HEK293 (cell line): ENCODE measurements around the gene RHOF.

ENCODE experiments used
- GLI4 ChIP-seq: fragments of 450-650 bp; formaldehyde crosslinking; IDR thresholded peaks from 2 replicates; pipeline ENCODE4 v1.5.1; 2016; ENCODE audit warnings: missing biosample characterization, missing genetic modification characterization
- OSR2 ChIP-seq: fragments of 450-650 bp; formaldehyde crosslinking; IDR thresholded peaks from 2 replicates; pipeline ENCODE4 v1.5.1; 2016; ENCODE audit warnings: missing biosample characterization, missing genetic modification characterization
- PRDM10 ChIP-seq: fragments of 450-650 bp; formaldehyde crosslinking; IDR thresholded peaks from 2 replicates; pipeline ENCODE4 v1.5.1; 2016; ENCODE audit warnings: missing biosample characterization, missing genetic modification characterization
- WT1 ChIP-seq: fragments of 450-650 bp; formaldehyde crosslinking; IDR thresholded peaks from 2 replicates; pipeline ENCODE4 v1.5.1; 2016; ENCODE audit warnings: missing biosample characterization, missing genetic modification characterization
- ZFP69B ChIP-seq: fragments of 450-650 bp; formaldehyde crosslinking; IDR thresholded peaks from 2 replicates; pipeline ENCODE4 v1.5.1; 2016; ENCODE audit warnings: missing biosample characterization, missing genetic modification characterization
- ZNF701 ChIP-seq: fragments of 450-650 bp; formaldehyde crosslinking; IDR thresholded peaks from 2 replicates; pipeline ENCODE4 v1.5.1; 2016; ENCODE audit warnings: missing biosample characterization, missing genetic modification characterization
- TF ChIP-seq, protein P1 (sequence below): fragments of 450-650 bp; formaldehyde crosslinking; IDR thresholded peaks from 2 replicates; pipeline ENCODE4 v1.5.1; 2017; ENCODE audit warnings: missing biosample characterization, missing genetic modification characterization

RHOF gene

GRCh38 chr12:121729021-121729420 lies 64.5 kb downstream of the RHOF start (continued):
- TF ChIP-seq PRDM10 (tag by site-specific recombination): no peak
- no peak for TF ChIP-seq OSR2 (tag by site-specific recombination)
- no peak for TF ChIP-seq WT1 (tag by site-specific recombination)
- TF ChIP-seq ZNF701: no peak
- TF ChIP-seq GLI4 (tag by site-specific recombination): no peak
- TF ChIP-seq ZFP69B (tag by site-specific recombination): no peak
- TF ChIP-seq, protein P1, sequence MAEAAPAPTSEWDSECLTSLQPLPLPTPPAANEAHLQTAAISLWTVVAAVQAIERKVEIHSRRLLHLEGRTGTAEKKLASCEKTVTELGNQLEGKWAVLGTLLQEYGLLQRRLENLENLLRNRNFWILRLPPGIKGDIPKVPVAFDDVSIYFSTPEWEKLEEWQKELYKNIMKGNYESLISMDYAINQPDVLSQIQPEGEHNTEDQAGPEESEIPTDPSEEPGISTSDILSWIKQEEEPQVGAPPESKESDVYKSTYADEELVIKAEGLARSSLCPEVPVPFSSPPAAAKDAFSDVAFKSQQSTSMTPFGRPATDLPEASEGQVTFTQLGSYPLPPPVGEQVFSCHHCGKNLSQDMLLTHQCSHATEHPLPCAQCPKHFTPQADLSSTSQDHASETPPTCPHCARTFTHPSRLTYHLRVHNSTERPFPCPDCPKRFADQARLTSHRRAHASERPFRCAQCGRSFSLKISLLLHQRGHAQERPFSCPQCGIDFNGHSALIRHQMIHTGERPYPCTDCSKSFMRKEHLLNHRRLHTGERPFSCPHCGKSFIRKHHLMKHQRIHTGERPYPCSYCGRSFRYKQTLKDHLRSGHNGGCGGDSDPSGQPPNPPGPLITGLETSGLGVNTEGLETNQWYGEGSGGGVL (tag by site-specific recombination): no peak
